ENCODE data around the gene DNAL4. TPM values are rescaled to one million over a fixed set of nuclear protein-coding genes. Genes with fewer than 3 reads are reported as not detected.
A peak's percentile ranks its signal among the peaks of the same experiment; 100 is the strongest.
"Not testable (repeated sequence)": the region's sequence is repeated elsewhere in the genome, so short reads cannot be mapped to it uniquely, and the experiment has no call there.

The DNAL4 gene
- total and polyA plus RNA-seq, 5 experiments from 2014 or later = 9.3 to 14.7 (median 11.5) TPM

GRCh38 chr22:38823637-38824036, 29.7 kb upstream of the DNAL4 start:
- Mint-ChIP-seq H3K4me3 (no peak overlapping the region), H3K36me3 (peaks cover 0 to 3% (median 2%) of the 10 kb centered on the region in 3 donors), H3K27me3 (no peaks in the 10 kb centered on the region), H3K27ac (no peak overlapping the region), H3K4me1 (peaks cover 0 to 1% (median 0%) of the 10 kb centered on the region in 4 donors), H3K9me3 (no peaks in the 10 kb centered on the region)
- no peak for DNase-seq
- POLR2A ChIA-PET = interaction anchor here (0.6 kb wide), 1 partner anchor 46 kb away, joined by 3 read pairs; no protein-coding TSS in a partner anchor
- no peak for ATAC-seq

- Mint-ChIP-seq H3K4me3 (no peak overlapping the region), H3K27me3 (no peaks in the 10 kb centered on the region), H3K9me3 (no peaks in the 10 kb centered on the region), H3K36me3 (peaks cover 0 to 3% (median 2%) of the 10 kb centered on the region in 3 donors), H3K4me1 (peaks cover 0 to 1% (median 0%) of the 10 kb centered on the region in 4 donors), H3K27ac (no peak overlapping the region)
- POLR2A ChIA-PET = no interaction called here
- ATAC-seq (no peak), DNase-seq (no peak)
Observed at GRCh38 chr22:38823076-38823475, 29.1 kb upstream of the DNAL4 start.

DNA sequence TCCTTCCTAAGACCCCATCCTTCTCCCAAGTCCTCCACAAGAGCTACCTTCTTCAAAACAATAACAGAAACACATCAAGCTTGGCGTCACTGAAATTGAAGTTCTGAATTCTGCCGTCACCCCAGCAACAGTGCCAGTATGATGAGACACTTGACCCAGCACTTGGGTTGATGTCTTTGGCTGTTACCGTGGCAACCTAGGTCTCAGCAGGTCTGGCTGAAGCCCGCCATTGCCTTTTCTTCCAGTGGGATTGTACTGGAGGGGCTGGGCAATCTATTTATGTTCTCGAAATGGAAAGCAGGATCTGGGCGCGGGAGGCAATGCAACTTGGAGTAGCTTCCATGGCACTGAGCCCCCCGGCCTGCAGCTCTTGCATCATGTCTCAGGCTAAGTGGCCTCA, 26.1 kb upstream of the DNAL4 start:
- Mint-ChIP-seq H3K4me3 (no peak overlapping the region), H3K9me3 (no peaks in the 10 kb centered on the region), H3K27me3 (peaks cover 0 to 4% (median 0%) of the 10 kb centered on the region in 5 donors), H3K4me1 (no peaks in the 10 kb centered on the region), H3K27ac (no peak overlapping the region), H3K36me3 (no peaks in the 10 kb centered on the region)
- ATAC-seq (no peak), DNase-seq (no peak)
- POLR2A ChIA-PET = no interaction called here

- Mint-ChIP-seq H3K27ac (no peak overlapping the region), H3K4me3 (no peak overlapping the region), H3K9me3 (no peaks in the 10 kb centered on the region), H3K27me3 (peaks cover 0 to 8% (median 0%) of the 10 kb centered on the region in 5 donors), H3K4me1 (no peaks in the 10 kb centered on the region), H3K36me3 (no peaks in the 10 kb centered on the region)
- POLR2A ChIA-PET = no interaction called here
- DNase-seq (no peak), ATAC-seq (no peak)
Observed at GRCh38 chr22:38819387-38819940, 25.5 kb upstream of the DNAL4 start.

- ATAC-seq (no peak), DNase-seq (no peak)
- H3K4me1 Mint-ChIP-seq = no peaks in the 10 kb centered on the region
- peaks cover 0 to 14% (median 0%) of the 10 kb centered on the region in 5 donors for H3K27me3 Mint-ChIP-seq
- H3K36me3 Mint-ChIP-seq = no peaks in the 10 kb centered on the region
- H3K4me3 Mint-ChIP-seq = no peak overlapping the region
- H3K27ac Mint-ChIP-seq = no peak overlapping the region
- POLR2A ChIA-PET = interaction anchor here (1.4 kb wide), 1 partner anchor 26 kb away, joined by 3 read pairs; no protein-coding TSS in a partner anchor
- no peaks in the 10 kb centered on the region for H3K9me3 Mint-ChIP-seq
Observed at GRCh38 chr22:38817196-38817595, 23.3 kb upstream of the DNAL4 start.

- DNase-seq (no peak), ATAC-seq (no peak)
- peaks cover 0 to 5% (median 0%) of the 10 kb centered on the region in 9 donors for H3K9me3 Mint-ChIP-seq
- POLR2A ChIA-PET = no interaction called here
- H3K36me3 Mint-ChIP-seq = no peaks in the 10 kb centered on the region
- peaks cover 3 to 17% (median 5%) of the 10 kb centered on the region in 5 donors for H3K27me3 Mint-ChIP-seq
- no peak overlapping the region for H3K27ac Mint-ChIP-seq
- H3K4me1 Mint-ChIP-seq = peaks cover 0 to 4% (median 0%) of the 10 kb centered on the region in 4 donors
- no peak overlapping the region for H3K4me3 Mint-ChIP-seq
Observed at GRCh38 chr22:38815842-38816241, 21.9 kb upstream of the DNAL4 start.

GRCh38 chr22:38811241-38811640, 17.3 kb upstream of the DNAL4 start:
- POLR2A ChIA-PET = no interaction called here
- Mint-ChIP-seq H3K4me3 (no peak overlapping the region), H3K9me3 (peaks cover 0 to 18% (median 7%) of the 10 kb centered on the region in 9 donors), H3K36me3 (peaks cover 4 to 12% (median 5%) of the 10 kb centered on the region in 3 donors), H3K4me1 (peaks cover 0 to 4% (median 0%) of the 10 kb centered on the region in 4 donors), H3K27ac (no peak overlapping the region), H3K27me3 (peaks cover 5 to 25% (median 9%) of the 10 kb centered on the region in 5 donors)
- DNase-seq (no peak), ATAC-seq (no peak)

DNA sequence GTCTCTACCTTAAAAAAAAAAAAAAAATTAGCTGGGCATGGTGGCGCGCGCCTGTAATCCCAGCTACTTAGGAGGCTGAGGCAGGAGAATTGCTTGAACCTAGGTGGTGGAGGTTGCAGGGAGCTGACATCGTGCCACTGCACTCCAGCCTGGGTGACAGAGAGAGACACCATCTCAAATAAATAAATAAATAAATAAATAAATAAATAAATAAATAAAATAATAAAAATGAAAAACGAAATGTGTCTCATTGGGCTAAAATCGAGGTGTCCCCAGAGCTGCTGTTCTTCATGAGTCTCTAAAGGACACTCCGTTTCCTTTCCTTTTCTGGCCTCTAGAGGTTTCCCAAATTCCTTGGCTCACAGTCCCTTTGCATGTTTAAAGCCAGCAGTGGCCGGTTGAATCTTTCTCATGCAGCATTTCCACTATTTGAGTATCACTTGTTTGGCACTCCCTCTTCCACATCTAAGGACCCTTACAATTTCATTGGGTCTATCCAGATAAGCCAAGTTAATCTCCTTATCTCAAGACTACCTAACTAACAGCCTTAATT, 11.2 kb upstream of the DNAL4 start:
- peak in 1 of 10 donors; percentile 10 for DNase-seq
- ATAC-seq, H3K9me3 Mint-ChIP-seq, POLR2A ChIA-PET, H3K36me3 Mint-ChIP-seq, H3K4me1 Mint-ChIP-seq, H3K4me3 Mint-ChIP-seq, H3K27ac Mint-ChIP-seq: not testable (repeated sequence)
- H3K27me3 Mint-ChIP-seq = peaks cover 3 to 32% (median 11%) of the 10 kb centered on the region in 5 donors

DNA sequence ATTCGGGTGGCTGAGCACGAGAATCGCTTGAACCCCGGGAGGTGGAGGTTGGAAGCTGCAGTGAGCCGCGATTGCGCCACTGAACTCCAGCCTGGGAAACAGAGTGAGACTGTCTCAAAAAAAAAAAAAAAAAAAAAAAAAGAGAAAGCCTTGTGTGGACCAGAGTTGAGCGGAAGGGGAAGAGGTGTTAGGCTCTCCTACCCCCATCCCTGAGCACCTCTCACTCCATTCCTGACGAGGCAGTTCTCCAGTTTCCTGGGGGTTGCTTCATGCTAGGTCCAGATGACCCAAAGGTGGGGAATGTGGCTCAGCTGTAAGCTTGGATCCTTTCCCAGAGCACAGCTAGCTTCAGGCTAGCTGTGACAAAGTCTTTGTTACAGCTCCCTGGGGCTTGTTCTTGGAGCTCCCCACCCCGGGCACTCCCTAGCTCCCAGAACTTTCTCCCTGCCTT, 8.8 kb upstream of the DNAL4 start:
- Mint-ChIP-seq H3K27me3 (peaks cover 2 to 23% (median 9%) of the 10 kb centered on the region in 5 donors), H3K36me3 (peaks cover 0 to 4% (median 0%) of the 10 kb centered on the region in 3 donors), H3K4me1 (peaks cover 13 to 22% (median 15%) of the 10 kb centered on the region in 4 donors), H3K27ac (no peak overlapping the region), H3K9me3 (peaks cover 0 to 9% (median 2%) of the 10 kb centered on the region in 9 donors), H3K4me3 (no peak overlapping the region)
- ATAC-seq (no peak), DNase-seq (no peak)
- POLR2A ChIA-PET = no interaction called here

- Mint-ChIP-seq H3K4me1 (peaks cover 21 to 28% (median 24%) of the 10 kb centered on the region in 4 donors), H3K36me3 (peaks cover 0 to 4% (median 0%) of the 10 kb centered on the region in 3 donors), H3K4me3 (no peak overlapping the region), H3K27me3 (peaks cover 2 to 37% (median 9%) of the 10 kb centered on the region in 5 donors), H3K9me3 (peaks cover 0 to 9% (median 2%) of the 10 kb centered on the region in 9 donors), H3K27ac (peak overlapping the region in 1 of 10 donors; percentile 83)
- ATAC-seq (no peak), DNase-seq (no peak)
- POLR2A ChIA-PET = interaction anchor here (1.0 to 1.3 kb wide), 3 partner anchors 43 to 67 kb away, joined by 3 to 5 read pairs (median 4); no protein-coding TSS in a partner anchor
Observed at GRCh38 chr22:38799265-38800002, 5.5 kb upstream of the DNAL4 start.

- ATAC-seq (no peak), DNase-seq (peak in 2 of 10 donors; percentile 35 to 43)
- Mint-ChIP-seq H3K4me3 (peak overlapping the region in 6 of 10 donors; percentile 3 to 61 (median 32)), H3K4me1 (peaks cover 20 to 32% (median 25%) of the 10 kb centered on the region in 4 donors), H3K27ac (peak overlapping the region in 9 of 10 donors; percentile 6 to 91 (median 63)), H3K9me3 (peaks cover 0 to 9% (median 2%) of the 10 kb centered on the region in 9 donors), H3K36me3 (peaks cover 0 to 4% (median 0%) of the 10 kb centered on the region in 3 donors), H3K27me3 (peaks cover under 1 to 30% (median 3%) of the 10 kb centered on the region in 5 donors)
- POLR2A ChIA-PET = interaction anchor here (1.0 to 1.2 kb wide), 5 partner anchors 45 to 66 kb away, joined by 3 to 5 read pairs (median 4); no protein-coding TSS in a partner anchor
Observed at GRCh38 chr22:38798496-38798895, 4.6 kb upstream of the DNAL4 start.

DNA sequence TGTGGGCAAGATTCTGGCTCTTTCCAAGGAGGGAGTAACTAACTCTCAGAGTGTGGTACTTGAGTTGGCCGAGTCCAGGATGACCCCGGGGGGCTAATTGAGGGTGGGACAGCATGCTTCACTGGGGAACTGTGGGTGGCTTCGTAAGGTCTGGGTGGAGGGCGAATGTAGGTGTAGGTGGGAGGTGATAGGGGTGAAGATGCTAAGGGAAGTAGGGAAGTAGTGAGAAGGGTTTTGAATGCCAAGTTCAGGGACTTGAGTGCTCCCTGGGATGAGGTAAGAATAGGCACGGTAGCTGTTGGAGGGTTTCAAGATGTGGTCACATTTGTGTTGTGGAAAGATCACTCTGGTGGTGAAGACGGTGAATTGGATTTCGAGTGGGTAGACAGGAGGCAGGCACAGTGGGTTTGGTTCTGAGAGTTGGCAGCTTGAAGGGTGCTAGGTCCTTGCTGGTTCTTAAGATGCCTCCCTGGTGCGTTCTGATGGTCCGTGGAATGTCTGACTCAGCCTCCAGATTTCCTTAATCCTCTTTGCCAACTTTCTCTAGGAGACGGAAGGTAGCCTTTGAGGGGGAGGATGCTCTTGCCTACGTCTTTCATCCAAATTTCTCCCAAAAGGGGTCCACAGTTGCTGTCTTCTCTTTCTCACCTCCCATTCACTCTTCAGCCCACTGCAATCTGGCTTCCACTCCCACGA, 2.5 kb upstream of the DNAL4 start:
- H3K36me3 Mint-ChIP-seq = peaks cover 0 to 4% (median 0%) of the 10 kb centered on the region in 3 donors

More for the DNA sequence above, 2.5 kb upstream of the DNAL4 start:
- Mint-ChIP-seq H3K4me1 (peaks cover 23 to 39% (median 30%) of the 10 kb centered on the region in 4 donors), H3K27ac (peak overlapping the region in 5 of 10 donors; percentile 33 to 66 (median 40)), H3K27me3 (peaks cover 0 to 20% (median 3%) of the 10 kb centered on the region in 5 donors), H3K4me3 (no peak overlapping the region), H3K9me3 (peaks cover 0 to 9% (median 2%) of the 10 kb centered on the region in 9 donors)
- POLR2A ChIA-PET = no interaction called here
- ATAC-seq = no peak
- DNase-seq = peak in 1 of 10 donors; percentile 6

Measured in naive thymus-derived CD8-positive, alpha-beta T cell (primary cell).